Lower leg skin (tissue), 4 donors: ENCODE data around the gene SHH. TPM values are rescaled to one million over a fixed set of nuclear protein-coding genes. Genes with fewer than 3 reads are reported as not detected.

Source experiments
- DNase-seq, 2 donors: peaks; one replicate each; pipeline ENCODE4 v3.0.0-alpha.2; 2019; ENCODE audit warnings: low spot score in 2 of 2
- H3K4me3 ChIP-seq: fragments of 200-600 bp; sonication (generic); 2 replicates; pipeline ENCODE4 v1.5.1; 2017; ENCODE audit warnings: mild to moderate bottlenecking, low read depth; ENCODE audit not compliant: poor library complexity, severe bottlenecking
- POLR2A ChIP-seq, 2 donors: fragments of 450-650 bp; IDR thresholded peaks; one replicate each; pipeline ENCODE4 v1.6.1; 2016 to 2017; ENCODE audit warnings: antibody characterized with exemption in 2 of 2, mild to moderate bottlenecking in 1 of 2, moderate library complexity in 1 of 2
- WGBS, 2 donors: methylation state at CpG; one replicate each; pipeline ENCODE4 v1.1.5; 2018; 5-methylcytosine and 5-hydroxymethylcytosine counted together
- intact Hi-C: fragments of 100-400 bp; cut with DNase I; formaldehyde crosslinking; loops from one replicate; pipeline ENCODE4 v1.15.0; 2023; ENCODE audit warnings: low total_unique reads
- total RNA-seq, 4 donors: library from RNA; depleted of rRNA; stranded (reverse); fragments of >200 nt; gene quantifications; one replicate each; pipeline ENCODE4 v1.1.0, GENCODE V29; 2016
- TF ChIP-seq, protein P1 (sequence below), 3 donors: fragments of 450-650 bp; IDR thresholded peaks; one replicate each; pipeline ENCODE4 v1.5.1; 2016; ENCODE audit warnings: antibody characterized with exemption in 3 of 3, mild to moderate bottlenecking in 3 of 3, moderate library complexity in 2 of 3

The SHH gene
- total RNA-seq, 4 donors from 2014 or later, result not detected

DNA sequence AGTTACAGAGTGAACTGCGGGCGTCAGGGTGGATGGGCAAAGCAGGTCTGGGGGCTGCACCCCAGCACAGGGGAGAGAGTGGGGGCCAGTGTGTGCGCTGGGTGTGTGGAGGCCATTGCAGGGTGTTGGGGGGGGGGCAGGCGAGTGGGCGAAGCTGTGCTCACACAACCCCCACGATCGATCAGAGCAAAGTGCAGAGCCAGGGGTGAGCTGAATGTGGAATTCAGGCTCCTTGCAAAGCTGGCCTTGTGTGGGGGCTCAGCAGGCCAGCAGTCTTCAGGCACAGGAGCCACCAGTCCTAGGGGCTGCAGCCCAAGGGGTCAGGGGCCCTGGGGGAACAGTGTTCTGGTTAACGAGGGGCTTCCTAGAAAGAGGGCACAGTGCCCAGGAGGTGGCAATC, 862 bp upstream of the SHH start:
- DNase-seq, result no peak
- intact Hi-C loops, result no loop called here
- TF ChIP-seq POLR2A (IDR thresholded peaks at IDR 0.05), result no peak
- TF ChIP-seq, protein P1, sequence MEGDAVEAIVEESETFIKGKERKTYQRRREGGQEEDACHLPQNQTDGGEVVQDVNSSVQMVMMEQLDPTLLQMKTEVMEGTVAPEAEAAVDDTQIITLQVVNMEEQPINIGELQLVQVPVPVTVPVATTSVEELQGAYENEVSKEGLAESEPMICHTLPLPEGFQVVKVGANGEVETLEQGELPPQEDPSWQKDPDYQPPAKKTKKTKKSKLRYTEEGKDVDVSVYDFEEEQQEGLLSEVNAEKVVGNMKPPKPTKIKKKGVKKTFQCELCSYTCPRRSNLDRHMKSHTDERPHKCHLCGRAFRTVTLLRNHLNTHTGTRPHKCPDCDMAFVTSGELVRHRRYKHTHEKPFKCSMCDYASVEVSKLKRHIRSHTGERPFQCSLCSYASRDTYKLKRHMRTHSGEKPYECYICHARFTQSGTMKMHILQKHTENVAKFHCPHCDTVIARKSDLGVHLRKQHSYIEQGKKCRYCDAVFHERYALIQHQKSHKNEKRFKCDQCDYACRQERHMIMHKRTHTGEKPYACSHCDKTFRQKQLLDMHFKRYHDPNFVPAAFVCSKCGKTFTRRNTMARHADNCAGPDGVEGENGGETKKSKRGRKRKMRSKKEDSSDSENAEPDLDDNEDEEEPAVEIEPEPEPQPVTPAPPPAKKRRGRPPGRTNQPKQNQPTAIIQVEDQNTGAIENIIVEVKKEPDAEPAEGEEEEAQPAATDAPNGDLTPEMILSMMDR (IDR thresholded peaks at IDR 0.05), result no peak
- 11 to 12% methylated on average over 8 of the region's 8 CpGs for WGBS, 2 donors
- H3K4me3 ChIP-seq, result no peak overlapping the region

DNA sequence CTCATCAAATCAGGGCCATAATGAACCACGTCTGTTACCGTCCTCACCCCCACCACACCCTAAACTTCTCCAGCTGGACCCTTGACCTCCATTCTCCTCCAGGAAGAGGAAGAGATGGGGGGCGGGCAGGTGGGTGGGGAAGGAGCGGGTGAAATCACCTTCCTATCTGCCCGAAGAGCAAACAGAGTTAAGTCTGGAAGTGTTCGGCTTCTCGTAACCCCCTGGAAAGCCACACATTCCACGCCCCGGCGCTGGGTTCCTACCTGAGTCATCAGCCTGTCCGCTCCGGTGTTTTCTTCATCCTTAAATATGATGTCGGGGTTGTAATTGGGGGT, 736 bp downstream of the SHH start:
- no peak for DNase-seq
- TF ChIP-seq, protein P1 (IDR thresholded peaks at IDR 0.05), result no peak
- TF ChIP-seq POLR2A (IDR thresholded peaks at IDR 0.05), result no peak
- no peak overlapping the region for H3K4me3 ChIP-seq
- intact Hi-C loops, result no loop called here
- WGBS, 2 donors, result 2 to 4% methylated on average over 13 of the region's 13 CpGs

DNA sequence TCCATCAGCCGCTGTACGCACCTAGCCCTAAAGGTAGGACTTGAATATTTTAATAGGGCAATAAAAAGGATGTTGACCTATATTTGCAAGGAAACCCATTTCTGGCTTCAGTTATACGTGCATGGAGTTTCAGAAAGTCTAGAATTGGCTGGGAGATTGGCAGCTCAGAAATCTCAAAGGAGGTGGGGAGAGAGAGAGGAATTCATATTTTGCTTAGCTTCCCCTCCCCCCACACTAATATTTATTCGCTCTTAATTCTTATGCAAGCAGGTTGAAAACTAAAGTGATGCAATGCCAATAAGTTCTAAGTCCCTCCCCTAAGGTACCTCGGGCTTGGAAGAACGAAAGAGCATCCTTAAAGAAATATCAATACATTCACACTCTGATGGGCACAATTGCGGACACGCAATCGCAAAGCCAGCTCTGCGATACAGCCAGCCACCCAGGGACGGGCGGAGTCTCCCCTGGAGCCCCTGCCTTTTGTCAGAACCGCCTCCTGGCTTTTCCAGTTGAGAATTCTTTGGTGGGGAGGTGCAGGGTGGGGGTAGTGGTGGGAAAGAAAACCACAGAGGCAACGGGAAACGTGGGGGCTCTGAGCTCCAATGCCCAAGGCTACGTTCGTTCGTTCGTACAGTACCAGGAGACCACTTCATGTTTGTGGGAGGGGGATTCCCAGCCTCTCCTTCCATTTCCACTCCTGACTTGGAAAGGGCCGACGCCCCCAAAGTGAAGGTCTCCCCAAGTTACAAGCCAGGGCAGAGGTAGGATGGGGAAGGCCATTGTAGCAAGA, 1.3 kb downstream of the SHH start:
- WGBS, 2 donors, result 3 to 7% methylated on average over 21 of the region's 21 CpGs
- H3K4me3 ChIP-seq, result no peak overlapping the region
- TF ChIP-seq, protein P1 (IDR thresholded peaks at IDR 0.05), result no peak
- TF ChIP-seq POLR2A (IDR thresholded peaks at IDR 0.05), result no peak
- no peak for DNase-seq
- intact Hi-C loops, result no loop called here

DNA sequence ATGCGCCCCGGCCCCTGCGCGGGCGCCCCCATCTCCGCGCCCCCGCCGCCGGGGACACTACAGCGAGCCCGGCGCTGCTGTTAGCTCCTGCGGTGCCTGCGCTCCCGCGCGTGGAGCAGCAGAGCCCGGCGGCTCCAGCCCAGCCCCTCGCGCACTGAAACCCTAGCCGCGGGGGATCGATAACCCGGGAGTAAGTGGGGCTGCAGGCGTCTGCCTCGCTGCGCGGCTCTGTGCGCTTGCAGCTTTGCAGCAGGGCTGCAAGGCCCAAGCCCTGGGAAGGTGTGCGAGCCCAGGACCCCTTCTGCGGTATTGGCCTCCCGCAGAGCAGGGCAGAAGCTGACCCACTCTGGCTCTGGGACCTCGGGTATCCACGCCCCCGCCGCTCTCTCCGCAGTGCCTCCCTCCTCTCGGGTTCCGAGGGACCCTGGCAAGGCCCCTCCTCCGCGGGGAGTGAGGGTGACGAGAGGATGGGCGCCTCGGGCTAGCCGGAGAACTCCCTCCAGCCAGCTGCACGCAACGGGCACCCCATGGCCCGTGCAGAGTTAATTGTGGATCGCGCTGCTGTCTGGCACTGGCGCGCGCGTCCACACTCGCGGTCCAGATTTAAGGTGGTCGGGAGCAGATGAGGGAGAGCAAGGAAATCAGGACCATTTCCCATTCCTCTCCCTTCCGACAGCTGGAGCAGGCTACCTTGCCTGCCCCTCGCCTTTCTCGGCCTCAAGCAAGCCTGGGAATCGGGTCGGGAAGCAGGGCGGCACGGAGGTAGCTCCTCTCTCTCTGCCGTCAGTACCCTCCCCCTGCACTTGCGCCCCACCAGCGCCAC, 2.1 kb downstream of the SHH start:
- no peak for DNase-seq
- no peak overlapping the region for H3K4me3 ChIP-seq
- WGBS, 2 donors, result 2 to 3% methylated on average over 33 to 38 of the region's 69 CpGs
- intact Hi-C loops, result loop anchor here (10.0 kb wide), 1 partner anchor 665 kb away; no protein-coding TSS in a partner anchor
- TF ChIP-seq, protein P1 (IDR thresholded peaks at IDR 0.05), result no peak
- no peak for TF ChIP-seq POLR2A (IDR thresholded peaks at IDR 0.05)

DNA sequence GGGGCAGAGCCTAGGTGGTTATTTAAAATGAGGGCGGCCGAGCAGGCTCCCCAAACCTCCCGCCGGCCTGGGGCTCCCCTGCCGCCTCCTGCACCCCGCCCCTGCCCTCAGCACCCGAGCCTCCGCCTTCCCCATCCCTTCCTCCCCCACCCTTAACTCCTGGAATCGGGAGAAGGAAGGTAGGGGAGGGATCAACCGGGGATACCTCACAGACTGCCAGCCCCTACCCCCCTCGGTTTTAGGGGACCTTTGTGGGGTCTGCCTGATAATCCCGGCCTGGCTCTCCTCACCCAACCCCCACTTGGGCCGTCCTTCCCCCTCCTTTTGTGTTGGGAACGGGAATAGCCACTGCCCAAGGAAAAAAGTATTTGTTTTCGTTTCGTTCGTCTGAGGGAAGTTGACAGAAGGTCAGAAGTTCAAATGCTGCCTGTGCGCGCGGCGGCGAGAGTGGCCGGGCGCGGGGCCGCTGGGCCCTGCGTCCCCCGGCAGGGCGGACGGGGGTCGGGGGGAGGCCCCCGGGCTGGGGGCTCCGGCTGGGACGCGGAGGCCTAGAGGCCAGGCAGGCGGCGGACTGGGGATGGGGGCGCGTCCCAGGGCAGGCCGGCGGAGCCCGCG, 2.8 kb downstream of the SHH start:
- intact Hi-C loops, result loop anchor here (10.0 kb wide), 1 partner anchor 665 kb away; no protein-coding TSS in a partner anchor
- no peak overlapping the region for H3K4me3 ChIP-seq
- DNase-seq, result no peak
- 1% methylated on average over 15 to 22 of the region's 43 CpGs for WGBS, 2 donors
- no peak for TF ChIP-seq POLR2A (IDR thresholded peaks at IDR 0.05)
- TF ChIP-seq, protein P1 (IDR thresholded peaks at IDR 0.05), result no peak
